DND-41 (cell line): ENCODE data around the gene HOGA1.

Source experiments
- ATAC-seq: fragments of 200-7000 bp; cut with Tn5 transposase; 3 replicates; pipeline ENCODE4 v1.9.1; 2021; ENCODE audit warnings: low read depth; ENCODE audit not compliant: insufficient read depth
- DNase-seq: peaks from one replicate; pipeline ENCODE4 v3.0.0-alpha.2; 2020
- H2AFZ ChIP-seq: 2 replicates; pipeline ENCODE4 v1.6.0; 2012; ENCODE audit warnings: low read depth, low read length
- H3K27ac ChIP-seq: 2 replicates; pipeline ENCODE4 v1.5.1; 2012; ENCODE audit warnings: low read length, inconsistent platforms
- H3K27me3 ChIP-seq: fragments of 200-600 bp; sonication (generic); 2 replicates; pipeline ENCODE4 v1.6.0; 2012; ENCODE audit warnings: low read length, mild to moderate bottlenecking, inconsistent platforms; ENCODE audit not compliant: insufficient read depth, poor library complexity
- H3K36me3 ChIP-seq: 2 replicates; pipeline ENCODE4 v1.5.1; 2012; ENCODE audit warnings: low read length, inconsistent platforms; ENCODE audit not compliant: insufficient read depth
- H3K4me1 ChIP-seq: 2 replicates; pipeline ENCODE4 v1.5.1; 2012; ENCODE audit warnings: mild to moderate bottlenecking, low read length; ENCODE audit not compliant: insufficient read depth
- H3K4me2 ChIP-seq: 2 replicates; pipeline ENCODE4 v1.6.0; 2012; ENCODE audit warnings: mild to moderate bottlenecking, moderate library complexity, low read length, inconsistent platforms; ENCODE audit not compliant: insufficient read depth
- H3K4me3 ChIP-seq, 2 experiments: fragments of 200-600 bp in 1 of 2; shearing (Covaris generic) in 1 of 2; 2 replicates each; pipeline ENCODE4 v1.5.1; 2012 to 2016; ENCODE audit warnings: inconsistent platforms in 2 of 2, low read length in 2 of 2, mild to moderate bottlenecking in 2 of 2, low read depth in 1 of 2, moderate library complexity in 1 of 2
- H3K79me2 ChIP-seq: 2 replicates; pipeline ENCODE4 v1.6.0; 2012; ENCODE audit warnings: low read length, inconsistent platforms; ENCODE audit not compliant: insufficient read depth
- H3K9ac ChIP-seq: 2 replicates; pipeline ENCODE4 v1.6.0; 2012; ENCODE audit warnings: low read depth, mild to moderate bottlenecking, inconsistent platforms, low read length, moderate library complexity
- H3K9me3 ChIP-seq: 2 replicates; pipeline ENCODE4 v1.5.1; 2012; ENCODE audit warnings: low read length, moderate library complexity, mild to moderate bottlenecking, inconsistent platforms; ENCODE audit not compliant: insufficient read depth, severe bottlenecking
- H4K20me1 ChIP-seq: 2 replicates; pipeline ENCODE4 v1.6.0; 2012; ENCODE audit warnings: low read length; ENCODE audit not compliant: insufficient read depth
- CTCF ChIP-seq: IDR thresholded peaks from 2 replicates; pipeline ENCODE4 v1.5.1; 2012; ENCODE audit warnings: borderline replicate concordance, low read length, moderate library complexity, mild to moderate bottlenecking; ENCODE audit not compliant: poor library complexity, severe bottlenecking; ENCODE audit errors: extremely low read depth
- EZH2 ChIP-seq: IDR thresholded peaks from 3 replicates; pipeline ENCODE4 v1.6.1; 2012; ENCODE audit warnings: borderline replicate concordance, low read depth, mild to moderate bottlenecking, moderate library complexity, low read length, inconsistent platforms; ENCODE audit not compliant: severe bottlenecking

The HOGA1 gene

GRCh38 chr10:97656777-97657176, 72.6 kb downstream of the HOGA1 start:
- Histone ChIP-seq H3K9ac (no peak overlapping the region), H3K36me3 (peaks cover 76% of the 10 kb centered on the region), H3K79me2 (no peaks in the 10 kb centered on the region), H3K9me3 (no peaks in the 10 kb centered on the region), H2AFZ (no peak overlapping the region), H3K27ac (no peak overlapping the region), H3K4me1 (no peaks in the 10 kb centered on the region), H4K20me1 (no peaks in the 10 kb centered on the region; the same call in 1 of the 2 replicates), H3K4me2 (no peak overlapping the region), H3K4me3 (no peak overlapping the region), H3K27me3 (no peaks in the 10 kb centered on the region)
- TF ChIP-seq EZH2 (no peak), CTCF (no peak)
- no peak for DNase-seq
- ATAC-seq: peak; percentile 39; the same call in 1 of the 3 replicates

- TF ChIP-seq CTCF (no peak), EZH2 (no peak)
- ATAC-seq (no peak), DNase-seq (no peak)
- Histone ChIP-seq H2AFZ (no peak overlapping the region), H3K4me2 (no peak overlapping the region), H3K27ac (no peak overlapping the region), H3K79me2 (no peaks in the 10 kb centered on the region), H3K9me3 (no peaks in the 10 kb centered on the region), H3K4me1 (no peaks in the 10 kb centered on the region), H3K36me3 (peaks cover 73% of the 10 kb centered on the region), H3K9ac (no peak overlapping the region), H3K4me3 (no peak overlapping the region), H3K27me3 (no peaks in the 10 kb centered on the region), H4K20me1 (no peaks in the 10 kb centered on the region; the same call in 1 of the 2 replicates)
These were observed 75.4 kb downstream of the HOGA1 start for GRCh38 chr10:97659589-97659988.
